GM12878 (cell line): ENCODE data around the gene UCN2. TPM values are rescaled to one million over a fixed set of nuclear protein-coding genes. Genes with fewer than 3 reads are reported as not detected.
A peak's percentile ranks its signal among the peaks of the same experiment; 100 is the strongest.

Experiments used
- ATAC-seq: fragments of 200-7000 bp; cut with Tn5 transposase; 3 replicates; pipeline ENCODE4 v1.9.1; 2020; ENCODE audit warnings: mild to moderate bottlenecking, moderate library complexity
- BruUV-seq: library from RNA; stranded (reverse); fragments of 400-500 nt; replicated peaks from 2 replicates; lab custom pipeline; 2021; lab: Mats Ljungman, UMichigan
- CTCF ChIA-PET: fragments of 300-600 bp; sonication (Branson Sonifier 250); formaldehyde crosslinking; extraction: SDS; loops from one replicate; lab custom pipeline; 2021; ENCODE audit warnings: inconsistent platforms; lab: Yijun Ruan, JAX
- POLR2A ChIA-PET: fragments of 350-600 bp; formaldehyde crosslinking; extraction: SDS; loops from one replicate; lab custom pipeline; 2021; ENCODE audit warnings: inconsistent platforms; lab: Charles Lee
- RAD21 ChIA-PET: fragments of 300-600 bp; sonication (Branson Sonifier 250); formaldehyde crosslinking; loops from one replicate; lab custom pipeline; 2023; ENCODE audit warnings: antibody characterized with exemption; ENCODE audit not compliant: unreplicated experiment; lab: Charles Lee
- SMC1A ChIA-PET: fragments of 300-600 bp; sonication (Branson Sonifier 250); formaldehyde crosslinking; loops from one replicate; lab custom pipeline; 2023; ENCODE audit not compliant: unreplicated experiment, uncharacterized antibody; lab: Charles Lee
- DNase-seq: peaks from one replicate; pipeline ENCODE4 v3.0.0-alpha.2; 2011; ENCODE audit warnings: low read depth, low spot score
- FAIRE-seq: peaks from 3 replicates; lab custom pipeline; 2011; peaks lifted over from hg19 to GRCh38; lab: Jason Lieb, UNC
- H2AFZ ChIP-seq: 2 replicates; pipeline ENCODE4 v1.6.0; 2011; ENCODE audit warnings: low read depth, low read length, control low read depth; ENCODE audit not compliant: control insufficient read depth
- H3K27ac ChIP-seq: 2 replicates; pipeline ENCODE4 v1.5.1; 2011; ENCODE audit warnings: control low read depth; ENCODE audit not compliant: control insufficient read depth, insufficient read depth
- H3K27me3 ChIP-seq, 2 experiments: replicated peaks in 1 of 2; 2 replicates each; pipeline versions ENCODE4 v1.6.0 to v1.6.1; 2011; ENCODE audit warnings: low read length in 1 of 2; ENCODE audit not compliant: control insufficient read depth in 2 of 2, insufficient read depth in 2 of 2
- H3K36me3 ChIP-seq, 2 experiments: 2 replicates each; pipeline ENCODE4 v1.5.1; 2011; ENCODE audit warnings: low read length in 1 of 2; ENCODE audit not compliant: control insufficient read depth in 2 of 2, insufficient read depth in 2 of 2
- H3K4me1 ChIP-seq: 2 replicates; pipeline ENCODE4 v1.6.1; 2011; ENCODE audit warnings: mild to moderate bottlenecking, low read length, moderate library complexity, mixed read lengths; ENCODE audit not compliant: control insufficient read depth, insufficient read depth
- H3K4me2 ChIP-seq: 2 replicates; pipeline ENCODE4 v1.6.0; 2011; ENCODE audit warnings: control low read depth; ENCODE audit not compliant: control insufficient read depth, insufficient read depth
- H3K4me3 ChIP-seq: fragments of 200-600 bp; sonication (generic); 2 replicates; pipeline ENCODE4 v1.5.1; 2016
- H3K79me2 ChIP-seq: 2 replicates; pipeline ENCODE4 v1.6.0; 2011; ENCODE audit warnings: low read length; ENCODE audit not compliant: control insufficient read depth, insufficient read depth
- H3K9ac ChIP-seq: 2 replicates; pipeline ENCODE4 v1.8.0; 2011; ENCODE audit warnings: low read length, control low read depth, mixed read lengths; ENCODE audit not compliant: control insufficient read depth, insufficient read depth
- H3K9me3 ChIP-seq: replicated peaks from 3 replicates; pipeline ENCODE4 v1.5.1; 2011; ENCODE audit warnings: mild to moderate bottlenecking, low read length; ENCODE audit not compliant: control insufficient read depth, insufficient read depth
- H4K20me1 ChIP-seq: 2 replicates; pipeline ENCODE4 v1.6.0; 2011; ENCODE audit not compliant: control insufficient read depth, insufficient read depth
- ATF7 ChIP-seq: fragments of 450-650 bp; IDR thresholded peaks from 2 replicates; pipeline ENCODE4 v1.6.1; 2016; ENCODE audit warnings: low read depth, mild to moderate bottlenecking
- BACH1 ChIP-seq: fragments of 450-650 bp; IDR thresholded peaks from 2 replicates; pipeline ENCODE4 v1.6.1; 2017; ENCODE audit warnings: mild to moderate bottlenecking, borderline replicate concordance
- BHLHE40 ChIP-seq, 2 experiments: fragments of 450-650 bp in 1 of 2; IDR thresholded peaks; 2 replicates each; pipeline ENCODE4 v1.6.1; 2011 to 2017; ENCODE audit warnings: low read depth in 2 of 2, borderline replicate concordance in 1 of 2, improper control_type of control experiment in 1 of 2, low read length in 1 of 2, mild to moderate bottlenecking in 1 of 2
- GATAD2B ChIP-seq: fragments of 450-650 bp; conservative IDR thresholded peaks from 2 replicates; pipeline ENCODE4 v1.6.1; 2017; ENCODE audit warnings: low read depth, mild to moderate bottlenecking, moderate library complexity
- IKZF1 ChIP-seq: fragments of 450-650 bp; conservative IDR thresholded peaks from 2 replicates; pipeline ENCODE4 v1.6.1; 2017; ENCODE audit warnings: antibody characterized with exemption, mild to moderate bottlenecking
- IKZF2 ChIP-seq, 2 experiments: fragments of 450-650 bp; IDR thresholded peaks; 2 replicates each; pipeline ENCODE4 v1.6.1; 2017; ENCODE audit warnings: mild to moderate bottlenecking in 2 of 2, moderate library complexity in 2 of 2
- JUND ChIP-seq: IDR thresholded peaks from 2 replicates; pipeline ENCODE4 v1.6.1; 2012; ENCODE audit warnings: low read depth, mild to moderate bottlenecking, low read length, improper control_type of control experiment, moderate library complexity
- MAX ChIP-seq: IDR thresholded peaks from 2 replicates; pipeline ENCODE4 v1.6.1; 2012; ENCODE audit warnings: low read depth, low read length, improper control_type of control experiment
- MTA2 ChIP-seq: fragments of 450-650 bp; IDR thresholded peaks from 2 replicates; pipeline ENCODE4 v1.6.1; 2016; ENCODE audit warnings: low read depth, mild to moderate bottlenecking, moderate library complexity
- MXI1 ChIP-seq: fragments of 150-350 bp; IDR thresholded peaks from 2 replicates; pipeline ENCODE4 v1.6.1; 2011; ENCODE audit warnings: low read depth, mild to moderate bottlenecking, inconsistent platforms, low read length, improper control_type of control experiment
- NR2C1 ChIP-seq: fragments of 450-650 bp; IDR thresholded peaks from 2 replicates; pipeline ENCODE4 v1.6.1; 2017; ENCODE audit warnings: antibody characterized with exemption, mild to moderate bottlenecking, moderate library complexity
- NR2C2 ChIP-seq: IDR thresholded peaks from 2 replicates; pipeline ENCODE4 v1.6.1; 2011; ENCODE audit warnings: borderline replicate concordance, low read depth; ENCODE audit not compliant: control insufficient read depth, insufficient read length
- NR2F1 ChIP-seq: fragments of 450-650 bp; conservative IDR thresholded peaks from 2 replicates; pipeline ENCODE4 v1.6.1; 2017; ENCODE audit warnings: mild to moderate bottlenecking
- PKNOX1 ChIP-seq: fragments of 450-650 bp; IDR thresholded peaks from 2 replicates; pipeline ENCODE4 v1.6.1; 2016; ENCODE audit warnings: mild to moderate bottlenecking
- POLR2A ChIP-seq: IDR thresholded peaks from 2 replicates; pipeline ENCODE4 v1.6.1; 2011; ENCODE audit warnings: low read depth, mild to moderate bottlenecking, low read length
- RCOR1 ChIP-seq: conservative IDR thresholded peaks from 2 replicates; pipeline ENCODE4 v1.6.1; 2012; ENCODE audit warnings: low read depth, low read length, improper control_type of control experiment
- RELB ChIP-seq: fragments of 450-650 bp; IDR thresholded peaks from 2 replicates; pipeline ENCODE4 v1.6.1; 2017; ENCODE audit warnings: low read depth, mild to moderate bottlenecking, moderate library complexity
- SIX5 ChIP-seq: IDR thresholded peaks from 2 replicates; pipeline ENCODE4 v1.6.1; 2011; ENCODE audit warnings: mild to moderate bottlenecking, low read depth, low read length, moderate library complexity; ENCODE audit not compliant: severe bottlenecking
- SPI1 ChIP-seq: IDR thresholded peaks from 2 replicates; pipeline ENCODE4 v1.6.1; 2011; ENCODE audit warnings: low read depth, mild to moderate bottlenecking, low read length, moderate library complexity, borderline replicate concordance; ENCODE audit not compliant: insufficient read depth
- WGBS: methylation state at CpG from one replicate; pipeline ENCODE4 v1.1.6; 2016; ENCODE audit warnings: low lambda C conversion rate; ENCODE audit not compliant: insufficient replicate concordance, insufficient coverage; ENCODE audit errors: missing lambda C conversion rate; 5-methylcytosine and 5-hydroxymethylcytosine counted together
- in situ Hi-C: fragments of 300-500 bp; cut with MboI; formaldehyde crosslinking; loops from 9 replicates; pipeline ENCODE4 v1.14.3; 2018; ENCODE audit warnings: mixed read lengths
- intact Hi-C: fragments of 100-400 bp; cut with micrococcal nuclease; formaldehyde crosslinking; loops from one replicate; pipeline ENCODE4 v1.14.2; 2022; ENCODE audit not compliant: unreplicated experiment
- polyA plus RNA-seq, 11 experiments: library from polyadenylated mRNA; depleted of rRNA in 4 of 11; unstranded in 6 of 11; stranded (reverse) in 5 of 11; fragments of >200 nt; fragmentation: Nextera tagmentation in 4 of 11; fragmentation: Illumina TruSeq in 1 of 11; extraction: Ambion mirVana in 4 of 11; extraction: Trizol in 1 of 11; gene quantifications; 1 replicate in 1 of 11; 2 replicates in 10 of 11; pipeline versions ENCODE4 v1.2.1 to v1.2.3, GENCODE V29; 2011 to 2016; ENCODE audit warnings: inconsistent platforms in 2 of 11, missing spikeins in 2 of 11, low read depth in 1 of 11
- total RNA-seq, 4 experiments: library from RNA; depleted of rRNA in 3 of 4; stranded (reverse); fragments of >200 nt in 3 of 4; fragmentation: Illumina TruSeq in 1 of 4; extraction: Trizol in 1 of 4; gene quantifications; 2 replicates each; pipeline versions ENCODE4 v1.2.1 to v1.2.3, GENCODE V29; 2013 to 2021

UCN2 gene
- total and polyA plus RNA-seq, 10 of the 15 experiments (the other 5 are each of a cell fraction or from before 2014, with no cell fraction given): 0.05 TPM; not detected in 9

GRCh38 chr3:48564022-48564421 lies 441 bp upstream of the UCN2 start:
- POLR2A ChIA-PET: interaction anchor here (1.0 to 1.3 kb wide), 2 partner anchors 111 to 151 kb away, joined by 3 to 4 read pairs; no protein-coding TSS in a partner anchor
- BruUV-seq: no TSS peak
- Histone ChIP-seq H3K79me2 (no peaks in the 10 kb centered on the region), H4K20me1 (no peaks in the 10 kb centered on the region), H3K27ac (no peak overlapping the region), H3K9me3 (no peaks in the 10 kb centered on the region), H2AFZ (no peak overlapping the region), H3K9ac (no peak overlapping the region), H3K27me3 (no peaks in the 10 kb centered on the region), H3K4me3 (no peak overlapping the region), H3K4me1 (peaks cover 24% of the 10 kb centered on the region), H3K36me3 (no peaks in the 10 kb centered on the region), H3K4me2 (no peak overlapping the region)
- DNase-seq (no peak), FAIRE-seq (no peak), ATAC-seq (peak; percentile 77)
- WGBS: 28% methylated on average over 10 of the region's 10 CpGs
- in situ Hi-C loops (no loop called here), intact Hi-C loops (no loop called here)
- RAD21 ChIA-PET: no interaction called here
- SMC1A ChIA-PET: interaction anchor here (1.1 kb wide), 1 partner anchor 10 kb away, joined by 3 read pairs; no protein-coding TSS in a partner anchor
- CTCF ChIA-PET: interaction anchor here (1.5 kb wide), 1 partner anchor 71 kb away, joined by 6 read pairs; the partner anchor contains the start of gene SLC26A6
- peak; percentile 90 to 96 for TF ChIP-seq BHLHE40 (IDR thresholded peaks at IDR 0.05; ENCODE audit: borderline replicate concordance in 1 of 2, low read depth in 2 of 2, low read length in 1 of 2)
- peak in 1 of 2 experiments; percentile 15; a peak in 1 of 4 replicates for TF ChIP-seq IKZF2 (IDR thresholded peaks at IDR 0.05)
- TF ChIP-seq RELB: no peak
- TF ChIP-seq GATAD2B: 0 out of 2 replicates have a peak, but pooled peaks have one; percentile 36
- no peak for TF ChIP-seq POLR2A
- peak; percentile 62; the same call in 1 of the 2 replicates for TF ChIP-seq ATF7
- TF ChIP-seq NR2C1: 0 out of 2 replicates have a peak, but pooled peaks have one; percentile 24
- no peak for TF ChIP-seq SIX5
- TF ChIP-seq MXI1: no peak
- TF ChIP-seq NR2F1: 0 out of 2 replicates have a peak, but pooled peaks have one; percentile 36
- no peak for TF ChIP-seq SPI1
- 0 out of 2 replicates have a peak, but pooled peaks have one; percentile 26 for TF ChIP-seq PKNOX1
- 0 out of 2 replicates have a peak, but pooled peaks have one; percentile 30 for TF ChIP-seq JUND
- peak; percentile 32; the same call in 1 of the 2 replicates for TF ChIP-seq MTA2
- TF ChIP-seq IKZF1: 0 out of 2 replicates have a peak, but pooled peaks have one; percentile 14
- TF ChIP-seq RCOR1: no peak
- TF ChIP-seq MAX: no peak
- no peak for TF ChIP-seq BACH1
- no peak for TF ChIP-seq NR2C2
